GM23248 (cell line): ENCODE results near the gene PHYKPL.

Experiments
- EZH2 ChIP-seq: fragments of 200-600 bp; sonication (generic); IDR thresholded peaks from 2 replicates; pipeline ENCODE4 v1.6.1; 2018; ENCODE audit warnings: antibody characterized with exemption, mild to moderate bottlenecking; ENCODE audit not compliant: insufficient read depth, poor library complexity, severe bottlenecking
- EZH2phosphoT487 ChIP-seq: fragments of 200-600 bp; sonication (generic); IDR thresholded peaks from 2 replicates; pipeline ENCODE4 v1.6.1; 2018; ENCODE audit warnings: antibody characterized with exemption, moderate library complexity, mild to moderate bottlenecking, low read depth; ENCODE audit not compliant: insufficient read depth

DNA sequence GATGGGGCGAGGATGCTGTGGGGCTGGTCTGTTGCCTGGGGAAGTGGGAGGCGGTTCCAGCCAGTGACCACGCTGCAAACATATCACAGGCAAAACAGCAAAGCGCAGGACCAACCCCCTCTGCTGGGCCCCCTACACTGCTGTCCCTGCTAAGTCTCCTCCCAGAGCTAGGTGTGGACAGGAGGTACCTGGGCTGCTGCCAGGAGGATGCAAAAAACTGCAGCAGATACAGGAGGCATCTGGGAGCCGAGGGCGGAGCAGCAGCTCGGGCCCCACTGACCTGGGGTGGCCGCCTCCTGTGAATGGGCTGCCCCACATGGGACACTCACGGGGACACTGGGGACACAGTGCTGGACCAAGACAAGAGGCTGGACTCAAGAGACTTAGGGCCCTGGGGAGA is 48.0 kb upstream of the PHYKPL start:
- TF ChIP-seq EZH2 (no peak), EZH2phosphoT487 (no peak)
